ENCODE data around the gene EDEM3.
A peak's percentile ranks its signal among the peaks of the same experiment; 100 is the strongest.

Gene EDEM3

GRCh38 chr1:184757406-184757805 is 2.7 kb upstream of the EDEM3 start:
- DNase-seq (ENCODE audit: insufficient read length, low spot score) (peak; percentile 33), FAIRE-seq (peak; percentile 32)
- TF ChIP-seq, protein P1, sequence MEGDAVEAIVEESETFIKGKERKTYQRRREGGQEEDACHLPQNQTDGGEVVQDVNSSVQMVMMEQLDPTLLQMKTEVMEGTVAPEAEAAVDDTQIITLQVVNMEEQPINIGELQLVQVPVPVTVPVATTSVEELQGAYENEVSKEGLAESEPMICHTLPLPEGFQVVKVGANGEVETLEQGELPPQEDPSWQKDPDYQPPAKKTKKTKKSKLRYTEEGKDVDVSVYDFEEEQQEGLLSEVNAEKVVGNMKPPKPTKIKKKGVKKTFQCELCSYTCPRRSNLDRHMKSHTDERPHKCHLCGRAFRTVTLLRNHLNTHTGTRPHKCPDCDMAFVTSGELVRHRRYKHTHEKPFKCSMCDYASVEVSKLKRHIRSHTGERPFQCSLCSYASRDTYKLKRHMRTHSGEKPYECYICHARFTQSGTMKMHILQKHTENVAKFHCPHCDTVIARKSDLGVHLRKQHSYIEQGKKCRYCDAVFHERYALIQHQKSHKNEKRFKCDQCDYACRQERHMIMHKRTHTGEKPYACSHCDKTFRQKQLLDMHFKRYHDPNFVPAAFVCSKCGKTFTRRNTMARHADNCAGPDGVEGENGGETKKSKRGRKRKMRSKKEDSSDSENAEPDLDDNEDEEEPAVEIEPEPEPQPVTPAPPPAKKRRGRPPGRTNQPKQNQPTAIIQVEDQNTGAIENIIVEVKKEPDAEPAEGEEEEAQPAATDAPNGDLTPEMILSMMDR (IDR thresholded peaks at IDR 0.05; ENCODE audit: insufficient read depth, missing control alignments): no peak

- DNase-seq (ENCODE audit: insufficient read length, low spot score): no peak
- peak; percentile 29 for FAIRE-seq
- TF ChIP-seq, protein P1 (IDR thresholded peaks at IDR 0.05; ENCODE audit: insufficient read depth, missing control alignments): no peak
These were observed 788 bp upstream of the EDEM3 start for GRCh38 chr1:184755226-184756065.

DNA sequence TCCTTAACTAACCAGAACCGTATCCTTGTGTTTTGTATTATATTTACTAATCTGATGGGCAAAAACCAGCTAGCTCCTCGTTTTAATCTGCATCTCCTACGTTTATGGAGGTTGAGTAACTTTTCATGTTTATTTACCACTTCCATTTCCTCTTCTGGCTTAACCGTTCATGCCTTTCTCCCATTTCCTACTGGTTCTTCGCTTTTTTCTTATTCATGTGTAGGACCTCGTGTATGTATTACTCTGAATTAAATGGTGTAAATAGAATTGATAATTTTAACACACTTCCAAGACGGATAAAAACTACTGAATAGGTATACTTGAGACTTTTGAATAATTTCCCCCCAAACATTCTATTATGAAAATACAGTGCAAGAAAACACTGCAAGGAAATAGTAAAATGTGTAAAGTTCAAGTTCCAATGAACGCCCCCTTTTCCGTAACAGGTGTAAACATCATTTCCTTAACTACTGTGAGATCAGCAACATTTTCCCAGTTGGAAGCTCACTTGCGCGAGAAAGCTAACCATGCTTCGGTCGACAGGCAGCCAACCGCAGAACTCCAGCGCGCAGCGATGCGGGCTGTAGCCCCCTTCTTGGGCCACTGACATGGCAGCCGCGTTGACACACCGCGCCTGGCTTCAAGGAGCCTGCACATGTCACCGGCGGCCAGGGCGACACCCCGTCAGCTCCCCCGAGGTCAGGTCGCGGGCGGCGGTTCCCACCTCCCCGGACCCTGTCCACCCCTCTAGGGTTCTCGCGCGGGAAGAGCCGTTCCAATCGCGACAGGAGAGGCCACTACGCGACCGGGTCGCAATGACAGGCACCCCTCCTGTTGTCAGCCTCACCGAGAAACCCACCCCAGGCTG is 816 bp downstream of the EDEM3 start:
- DNase-seq (ENCODE audit: insufficient read length, low spot score) (no peak), FAIRE-seq (peak; percentile 25)
- TF ChIP-seq, protein P1 (IDR thresholded peaks at IDR 0.05; ENCODE audit: insufficient read depth, missing control alignments): no peak

DNA sequence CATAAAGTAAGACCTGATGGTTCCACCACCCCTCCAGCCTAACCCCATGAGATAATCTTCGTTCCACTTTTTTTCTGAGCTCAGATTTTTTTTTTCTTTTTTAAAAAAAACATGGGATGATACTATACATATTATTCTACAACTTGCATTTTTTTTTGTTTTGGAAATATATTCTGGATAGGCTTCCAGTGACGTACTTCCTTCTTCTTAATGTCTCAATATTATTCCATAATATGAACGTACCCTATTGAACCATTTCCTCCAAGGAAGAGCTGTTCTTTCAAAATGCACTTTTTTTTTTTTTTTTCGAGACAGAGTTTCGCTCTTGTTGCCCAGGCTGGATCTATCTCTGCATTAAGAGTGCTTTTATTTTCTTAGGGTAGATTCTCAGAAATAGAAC is 1.5 kb downstream of the EDEM3 start:
- FAIRE-seq (peak; percentile 29), DNase-seq (ENCODE audit: insufficient read length, low spot score) (no peak)
- TF ChIP-seq, protein P1 (IDR thresholded peaks at IDR 0.05; ENCODE audit: insufficient read depth, missing control alignments): no peak

- TF ChIP-seq, protein P1 (IDR thresholded peaks at IDR 0.05; ENCODE audit: insufficient read depth, missing control alignments): no peak
- no peak for FAIRE-seq
- DNase-seq (ENCODE audit: insufficient read length, low spot score): no peak
These were observed 2.0 kb downstream of the EDEM3 start for GRCh38 chr1:184752656-184753055.

- no peak for DNase-seq (ENCODE audit: insufficient read length, low spot score)
- FAIRE-seq: peak; percentile 21
- TF ChIP-seq, protein P1 (IDR thresholded peaks at IDR 0.05; ENCODE audit: insufficient read depth, missing control alignments): no peak
These were observed 5.9 kb downstream of the EDEM3 start for GRCh38 chr1:184748740-184749139.
